Activated CD8-positive, alpha-beta T cell treated with anti-CD3 and anti-CD28 coated beads for 36 hours (primary cell): ENCODE results near the gene SYNRG. TPM values are rescaled to one million over a fixed set of nuclear protein-coding genes. Genes with fewer than 3 reads are reported as not detected.

ENCODE experiments used
- ATAC-seq: fragments of 200-7000 bp; cut with Tn5 transposase; one replicate; pipeline ENCODE4 v1.10.0; 2021; ENCODE audit warnings: mild to moderate bottlenecking, moderate library complexity
- CTCF ChIA-PET: fragments of 350-600 bp; sonication (Branson Sonifier 250); formaldehyde crosslinking; loops from one replicate; lab custom pipeline; 2021; ENCODE audit warnings: antibody characterized with exemption; lab: Charles Lee
- POLR2A ChIA-PET: fragments of 350-600 bp; sonication (Branson Sonifier 250); formaldehyde crosslinking; loops from one replicate; lab custom pipeline; 2021; ENCODE audit warnings: antibody characterized with exemption; lab: Charles Lee
- DNase-seq: peaks from one replicate; pipeline ENCODE4 v3.0.0-alpha.2; 2020
- H3K27ac Mint-ChIP-seq: one replicate; pipeline ENCODE4 v1.8.0; 2021; ENCODE audit warnings: mild to moderate bottlenecking, mixed read lengths
- H3K27me3 Mint-ChIP-seq: one replicate; pipeline ENCODE4 v1.8.0; 2021; ENCODE audit warnings: mixed read lengths
- H3K36me3 Mint-ChIP-seq: one replicate; pipeline ENCODE4 v1.8.0; 2021; ENCODE audit warnings: low read depth, mixed read lengths
- H3K4me1 Mint-ChIP-seq: one replicate; pipeline ENCODE4 v1.8.0; 2021; ENCODE audit warnings: low read depth, mixed read lengths
- H3K4me3 Mint-ChIP-seq: one replicate; pipeline ENCODE4 v1.8.0; 2021; ENCODE audit warnings: mild to moderate bottlenecking, moderate library complexity, mixed read lengths
- H3K9me3 Mint-ChIP-seq: one replicate; pipeline ENCODE4 v1.8.0; 2021; ENCODE audit warnings: mixed read lengths
- CTCF ChIP-seq: fragments of 200-600 bp; IDR thresholded peaks from one replicate; pipeline ENCODE4 v1.8.0; 2022; ENCODE audit warnings: antibody characterized with exemption, mild to moderate bottlenecking
- intact Hi-C: fragments of 100-400 bp; cut with micrococcal nuclease; formaldehyde crosslinking; loops from one replicate; pipeline ENCODE4 v1.10.0; 2022
- total RNA-seq, 2 experiments: library from RNA; stranded (reverse); gene quantifications; one replicate each; pipeline ENCODE4 v1.2.3, GENCODE V29; 2021

SYNRG gene
- total RNA-seq, 2 experiments from 2014 or later: 35.4 to 43.1 TPM

- Mint-ChIP-seq H3K27me3 (no peaks in the 10 kb centered on the region), H3K27ac (peak overlapping the region; percentile 34), H3K4me3 (no peak overlapping the region), H3K9me3 (no peaks in the 10 kb centered on the region), H3K36me3 (peaks cover 38% of the 10 kb centered on the region), H3K4me1 (peaks cover 16% of the 10 kb centered on the region)
- intact Hi-C loops: no loop called here
- ChIA-PET CTCF (no interaction called here), POLR2A (no interaction called here)
- TF ChIP-seq CTCF: no peak
- DNase-seq (no peak), ATAC-seq (no peak)
Observed at GRCh38 chr17:37567137-37567536, 42.1 kb downstream of the SYNRG start.

- Mint-ChIP-seq H3K36me3 (peaks cover 37% of the 10 kb centered on the region), H3K27ac (peak overlapping the region; percentile 16), H3K4me1 (peaks cover 16% of the 10 kb centered on the region), H3K27me3 (no peaks in the 10 kb centered on the region), H3K4me3 (no peak overlapping the region), H3K9me3 (no peaks in the 10 kb centered on the region)
- no peak for TF ChIP-seq CTCF
- ATAC-seq: no peak
- intact Hi-C loops: no loop called here
- CTCF ChIA-PET: no interaction called here
- no peak for DNase-seq
- POLR2A ChIA-PET: no interaction called here
Observed at GRCh38 chr17:37564252-37564651, 45.0 kb downstream of the SYNRG start.

- Mint-ChIP-seq H3K4me1 (peaks cover 15% of the 10 kb centered on the region), H3K4me3 (no peak overlapping the region), H3K36me3 (peaks cover 31% of the 10 kb centered on the region), H3K27me3 (no peaks in the 10 kb centered on the region), H3K27ac (peak overlapping the region; percentile 41), H3K9me3 (no peaks in the 10 kb centered on the region)
- POLR2A ChIA-PET: no interaction called here
- ATAC-seq (no peak), DNase-seq (no peak)
- CTCF ChIA-PET: interaction anchor here (1.5 kb wide), 1 partner anchor 8 kb away, joined by 4 read pairs; no protein-coding TSS in a partner anchor
- intact Hi-C loops: no loop called here
- no peak for TF ChIP-seq CTCF
Observed at GRCh38 chr17:37562016-37562745, 47.0 kb downstream of the SYNRG start.

GRCh38 chr17:37558299-37558698, 50.9 kb downstream of the SYNRG start:
- DNase-seq: no peak
- H3K27ac Mint-ChIP-seq: peak overlapping the region; percentile 55
- intact Hi-C loops: no loop called here
- no peaks in the 10 kb centered on the region for H3K9me3 Mint-ChIP-seq
- peaks cover 21% of the 10 kb centered on the region for H3K4me1 Mint-ChIP-seq
- ATAC-seq: no peak
- peaks cover 20% of the 10 kb centered on the region for H3K36me3 Mint-ChIP-seq
- no peak for TF ChIP-seq CTCF
- H3K27me3 Mint-ChIP-seq: no peaks in the 10 kb centered on the region
- H3K4me3 Mint-ChIP-seq: no peak overlapping the region
- POLR2A ChIA-PET: interaction anchor here (0.9 kb wide), 1 partner anchor 16 kb away, joined by 3 read pairs; no protein-coding TSS in a partner anchor
- CTCF ChIA-PET: no interaction called here

- intact Hi-C loops: no loop called here
- CTCF ChIA-PET: interaction anchor here (1.0 to 2.3 kb wide), 2 partner anchors 13 to 14 kb away, joined by 3 to 6 read pairs; no protein-coding TSS in a partner anchor
- POLR2A ChIA-PET: interaction anchor here (0.9 kb wide), 1 partner anchor 16 kb away, joined by 3 read pairs; no protein-coding TSS in a partner anchor
- H3K4me1 Mint-ChIP-seq: peaks cover 28% of the 10 kb centered on the region
- DNase-seq: no peak
- no peak overlapping the region for H3K4me3 Mint-ChIP-seq
- H3K27me3 Mint-ChIP-seq: no peaks in the 10 kb centered on the region
- H3K9me3 Mint-ChIP-seq: no peaks in the 10 kb centered on the region
- peaks cover 28% of the 10 kb centered on the region for H3K36me3 Mint-ChIP-seq
- TF ChIP-seq CTCF: no peak
- no peak for ATAC-seq
- no peak overlapping the region for H3K27ac Mint-ChIP-seq
Observed at GRCh38 chr17:37557482-37557881, 51.7 kb downstream of the SYNRG start.
